HEK293 (cell line): Measurements from ENCODE around the gene DKKL1.

ENCODE experiments used
- CTCF ChIP-seq: fragments of 450-650 bp; formaldehyde crosslinking; IDR thresholded peaks from 2 replicates; pipeline ENCODE4 v1.5.1; 2016; ENCODE audit warnings: missing biosample characterization, missing genetic modification characterization
- MYNN ChIP-seq: fragments of 450-650 bp; formaldehyde crosslinking; IDR thresholded peaks from 2 replicates; pipeline ENCODE4 v1.5.1; 2016; ENCODE audit warnings: missing biosample characterization, missing genetic modification characterization, borderline replicate concordance
- OSR2 ChIP-seq: fragments of 450-650 bp; formaldehyde crosslinking; IDR thresholded peaks from 2 replicates; pipeline ENCODE4 v1.5.1; 2016; ENCODE audit warnings: missing biosample characterization, missing genetic modification characterization
- SP2 ChIP-seq: fragments of 450-650 bp; formaldehyde crosslinking; IDR thresholded peaks from 2 replicates; pipeline ENCODE4 v1.5.1; 2016; ENCODE audit warnings: missing biosample characterization, missing genetic modification characterization
- ZNF274 ChIP-seq, 2 experiments: fragments of 200-500 bp in 1 of 2; fragments of 450-650 bp in 1 of 2; sonication (Bioruptor generic) in 1 of 2; formaldehyde crosslinking in 1 of 2; IDR thresholded peaks; 2 replicates each; pipeline versions ENCODE4 v1.5.1 to v1.6.1; 2014 to 2016; ENCODE audit warnings: borderline replicate concordance in 1 of 2, inconsistent platforms in 1 of 2, low read length in 1 of 2, missing biosample characterization in 1 of 2, missing genetic modification characterization in 1 of 2
- ZNF416 ChIP-seq: fragments of 450-650 bp; formaldehyde crosslinking; IDR thresholded peaks from 2 replicates; pipeline ENCODE4 v1.5.1; 2016; ENCODE audit warnings: missing biosample characterization, missing genetic modification characterization
- ZNF530 ChIP-seq: fragments of 450-650 bp; formaldehyde crosslinking; IDR thresholded peaks from 2 replicates; pipeline ENCODE4 v1.5.1; 2016; ENCODE audit warnings: low read depth, missing biosample characterization, missing genetic modification characterization
- ZNF791 ChIP-seq: fragments of 450-650 bp; formaldehyde crosslinking; IDR thresholded peaks from 2 replicates; pipeline ENCODE4 v1.5.1; 2016; ENCODE audit warnings: missing biosample characterization, missing genetic modification characterization

GRCh38 chr19:49338691-49339300 lies 24.9 kb upstream of the DKKL1 start:
- no peak for TF ChIP-seq ZNF530 (tag by site-specific recombination)
- no peak for TF ChIP-seq CTCF (tag by site-specific recombination)
- TF ChIP-seq MYNN (tag by site-specific recombination): no peak
- no peak for TF ChIP-seq ZNF416
- peak; percentile 14; the same call in 1 of the 2 replicates for TF ChIP-seq SP2 (tag by site-specific recombination)
- no peak for TF ChIP-seq OSR2
- TF ChIP-seq ZNF274 (IDR thresholded peaks at IDR 0.05; ENCODE audit: low read length): no peak
- no peak for TF ChIP-seq ZNF274 (tag by site-specific recombination; IDR thresholded peaks at IDR 0.05; ENCODE audit: borderline replicate concordance)
- no peak for TF ChIP-seq ZNF791 (tag by site-specific recombination)
